SK-N-MC (cell line): Measurements from ENCODE around the gene TLR9.

Experiments
- EZH2 ChIP-seq: fragments of 200-600 bp; sonication (generic); IDR thresholded peaks from one replicate; pipeline ENCODE4 v1.6.1; 2017; ENCODE audit warnings: antibody characterized with exemption
- POLR2AphosphoS5 ChIP-seq: IDR thresholded peaks from 2 replicates; pipeline ENCODE4 v1.6.1; 2012; ENCODE audit warnings: mild to moderate bottlenecking, low read depth, low read length, borderline replicate concordance

GRCh38 chr3:52218454-52218853 is 7.0 kb downstream of the TLR9 start:
- no peak for TF ChIP-seq POLR2AphosphoS5
- no peak for TF ChIP-seq EZH2
